CD4-positive, CD25-positive, alpha-beta regulatory T cell (primary cell): Measurements from ENCODE around the gene CRADD. TPM values are rescaled to one million over a fixed set of nuclear protein-coding genes. Genes with fewer than 3 reads are reported as not detected.

Source experiments
- ATAC-seq, 2 donors: fragments of 150-1000 bp; cut with Tn5 transposase; one replicate each; pipeline ENCODE4 v1.10.0; 2021; ENCODE audit warnings: low read depth in 2 of 2, moderate number of reproducible peaks in 2 of 2, moderate library complexity in 1 of 2
- DNase-seq, 3 donors: peaks; one replicate each; pipeline versions ENCODE4 v3.0.0 to v3.0.0-alpha.2; 2012 to 2022; ENCODE audit warnings: mixed read lengths in 1 of 3
- H3K27ac ChIP-seq: one replicate; pipeline ENCODE4 v1.7.0; 2013; ENCODE audit warnings: mild to moderate bottlenecking, low read length; ENCODE audit not compliant: insufficient read depth, poor library complexity, severe bottlenecking
- H3K27me3 ChIP-seq: one replicate; pipeline ENCODE4 v1.7.0; 2013; ENCODE audit warnings: low read length; ENCODE audit not compliant: control insufficient read depth, insufficient read depth
- H3K36me3 ChIP-seq: one replicate; pipeline ENCODE4 v1.7.0; 2013; ENCODE audit warnings: mild to moderate bottlenecking, low read length, moderate library complexity; ENCODE audit not compliant: control insufficient read depth, insufficient read depth
- H3K4me1 ChIP-seq: 2 replicates; pipeline ENCODE4 v1.7.0; 2013; ENCODE audit warnings: mild to moderate bottlenecking, low read length; ENCODE audit not compliant: insufficient read depth, control insufficient read depth, poor library complexity, severe bottlenecking
- H3K4me3 ChIP-seq: one replicate; pipeline ENCODE4 v1.7.0; 2013; ENCODE audit warnings: low read depth, mild to moderate bottlenecking, low read length, moderate library complexity
- H3K9me3 ChIP-seq, 2 experiments: 1 replicate in 1 of 2; 2 replicates in 1 of 2; pipeline ENCODE4 v1.7.0; 2013; ENCODE audit warnings: low read length in 2 of 2, mild to moderate bottlenecking in 1 of 2, moderate library complexity in 1 of 2; ENCODE audit not compliant: control insufficient read depth in 2 of 2
- H3K27ac Mint-ChIP-seq, 3 donors: one replicate each; pipeline ENCODE4 v1.8.0; 2020 to 2022; ENCODE audit warnings: mild to moderate bottlenecking in 3 of 3, mixed read lengths in 3 of 3, moderate library complexity in 2 of 3
- H3K27me3 Mint-ChIP-seq: one replicate; pipeline ENCODE4 v1.8.0; 2022; ENCODE audit warnings: mild to moderate bottlenecking, mixed read lengths
- H3K36me3 Mint-ChIP-seq: one replicate; pipeline ENCODE4 v1.8.0; 2020; ENCODE audit warnings: mixed read lengths
- H3K4me1 Mint-ChIP-seq, 4 donors: one replicate each; pipeline ENCODE4 v1.8.0; 2020 to 2022; ENCODE audit warnings: mixed read lengths in 4 of 4, mild to moderate bottlenecking in 1 of 4
- H3K4me3 Mint-ChIP-seq, 4 donors: one replicate each; pipeline ENCODE4 v1.8.0; 2020 to 2022; ENCODE audit warnings: mild to moderate bottlenecking in 4 of 4, mixed read lengths in 4 of 4, moderate library complexity in 3 of 4
- H3K9me3 Mint-ChIP-seq, 7 donors: one replicate each; pipeline ENCODE4 v1.8.0; 2020 to 2022; ENCODE audit warnings: mixed read lengths in 7 of 7, mild to moderate bottlenecking in 3 of 7, moderate library complexity in 2 of 7
- polyA plus RNA-seq, 4 donors: library from polyadenylated mRNA; unstranded; fragments of 300-500 nt; fragmentation: Illumina TruSeq; gene quantifications; one replicate each; pipeline ENCODE4 v1.2.3, GENCODE V29; 2021
- total RNA-seq: library from RNA; stranded (reverse); gene quantifications from one replicate; pipeline ENCODE4 v1.2.3, GENCODE V29; 2022

The CRADD gene
- total and polyA plus RNA-seq, 5 donors from 2014 or later: 10.1 to 24.2 (median 20.6) TPM

- peaks cover 10% of the 10 kb centered on the region for H3K36me3 Mint-ChIP-seq
- no peaks in the 10 kb centered on the region for H3K27me3 Mint-ChIP-seq
- no peaks in the 10 kb centered on the region for H3K9me3 Mint-ChIP-seq
- Histone ChIP-seq H3K27me3 (no peaks in the 10 kb centered on the region), H3K9me3 (no peaks in the 10 kb centered on the region), H3K4me3 (no peak overlapping the region), H3K27ac (no peak overlapping the region), H3K36me3 (no peaks in the 10 kb centered on the region), H3K4me1 (peaks cover 17% of the 10 kb centered on the region)
- DNase-seq (no peak), ATAC-seq (no peak)
- H3K4me1 Mint-ChIP-seq: peaks cover 10 to 22% (median 17%) of the 10 kb centered on the region in 4 donors
- peak overlapping the region in 1 of 4 donors; percentile 10 for H3K4me3 Mint-ChIP-seq
- H3K27ac Mint-ChIP-seq: peak overlapping the region in 1 of 3 donors; percentile 61
These were observed 60.5 kb downstream of the CRADD start for GRCh38 chr12:93737457-93738198.

GRCh38 chr12:93738199-93739058, 61.3 kb downstream of the CRADD start:
- Histone ChIP-seq H3K9me3 (no peaks in the 10 kb centered on the region), H3K4me1 (peaks cover 23% of the 10 kb centered on the region), H3K27me3 (no peaks in the 10 kb centered on the region), H3K36me3 (no peaks in the 10 kb centered on the region), H3K4me3 (no peak overlapping the region), H3K27ac (no peak overlapping the region)
- peak overlapping the region in 2 of 4 donors; percentile 24 to 56 for H3K4me3 Mint-ChIP-seq
- H3K27me3 Mint-ChIP-seq: no peaks in the 10 kb centered on the region
- peak overlapping the region in 1 of 3 donors; percentile 93 for H3K27ac Mint-ChIP-seq
- H3K4me1 Mint-ChIP-seq: peaks cover 15 to 27% (median 23%) of the 10 kb centered on the region in 4 donors
- no peaks in the 10 kb centered on the region for H3K9me3 Mint-ChIP-seq
- no peak for ATAC-seq
- H3K36me3 Mint-ChIP-seq: peaks cover 10% of the 10 kb centered on the region
- no peak for DNase-seq

DNA sequence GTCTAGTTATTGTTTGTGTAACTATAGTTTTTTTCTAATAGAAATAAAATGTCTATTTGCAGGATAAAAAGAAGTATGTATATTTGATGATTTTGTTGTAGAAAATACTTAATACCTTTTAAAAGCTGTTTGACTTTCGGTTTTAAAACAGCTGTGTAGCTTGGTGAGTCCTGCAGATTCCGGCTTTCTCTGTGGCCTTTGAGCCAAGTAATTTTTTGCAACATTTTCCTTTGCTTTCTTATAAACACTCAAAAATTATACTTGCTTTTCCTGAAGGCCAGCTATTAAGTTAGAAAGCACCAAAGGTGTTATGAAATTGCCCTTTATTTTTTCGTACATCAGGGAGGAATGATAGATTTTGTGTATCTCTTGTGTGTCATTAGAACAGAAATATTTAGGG, 63.6 kb downstream of the CRADD start:
- DNase-seq (no peak), ATAC-seq (no peak)
- H3K27me3 ChIP-seq: no peaks in the 10 kb centered on the region
- no peaks in the 10 kb centered on the region for H3K9me3 Mint-ChIP-seq
- H3K27me3 Mint-ChIP-seq: no peaks in the 10 kb centered on the region
- H3K9me3 ChIP-seq: no peaks in the 10 kb centered on the region
- peak overlapping the region; percentile 89 for H3K4me3 ChIP-seq
- no peaks in the 10 kb centered on the region for H3K36me3 Mint-ChIP-seq
- H3K27ac ChIP-seq: no peak overlapping the region
- peaks cover 23% of the 10 kb centered on the region for H3K4me1 ChIP-seq
- H3K4me3 Mint-ChIP-seq: peak overlapping the region in 3 of 4 donors; percentile 24 to 94 (median 35)
- H3K36me3 ChIP-seq: no peaks in the 10 kb centered on the region
- H3K4me1 Mint-ChIP-seq: peaks cover 21 to 36% (median 32%) of the 10 kb centered on the region in 4 donors
- peak overlapping the region; percentile 45 to 92 (median 91) for H3K27ac Mint-ChIP-seq

DNA sequence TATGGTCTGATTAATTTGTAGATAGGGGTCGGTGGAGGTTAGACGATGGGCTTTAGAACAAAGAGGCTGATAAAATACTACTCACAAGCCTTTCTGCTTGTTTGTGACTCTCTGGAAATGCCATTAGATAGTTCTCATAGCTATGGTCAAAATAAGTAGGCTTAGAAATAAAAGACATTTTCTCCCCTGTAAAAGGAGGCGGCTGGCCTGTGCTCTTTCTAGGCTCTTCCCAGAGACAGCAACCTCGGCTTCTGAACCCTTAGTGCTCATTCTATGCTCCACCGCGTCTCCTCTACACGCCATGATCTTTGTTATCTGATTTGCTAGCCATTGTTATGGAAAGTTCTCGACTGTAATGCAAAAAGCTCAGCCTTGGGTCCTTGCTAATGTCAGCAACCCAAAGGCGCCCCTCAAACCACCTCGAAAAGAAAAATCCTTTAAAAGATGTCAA, 64.5 kb downstream of the CRADD start:
- H3K4me3 Mint-ChIP-seq: peak overlapping the region; percentile 91 to 94 (median 92)
- Histone ChIP-seq H3K27me3 (no peaks in the 10 kb centered on the region), H3K36me3 (no peaks in the 10 kb centered on the region), H3K27ac (peak overlapping the region; percentile 68), H3K4me1 (peaks cover 23% of the 10 kb centered on the region), H3K4me3 (peak overlapping the region; percentile 89), H3K9me3 (no peaks in the 10 kb centered on the region)
- H3K9me3 Mint-ChIP-seq: no peaks in the 10 kb centered on the region
- H3K27ac Mint-ChIP-seq: peak overlapping the region; percentile 89 to 92 (median 91)
- H3K36me3 Mint-ChIP-seq: no peaks in the 10 kb centered on the region
- DNase-seq (no peak), ATAC-seq (peak; percentile 20 to 48)
- peaks cover 21 to 36% (median 32%) of the 10 kb centered on the region in 4 donors for H3K4me1 Mint-ChIP-seq
- no peaks in the 10 kb centered on the region for H3K27me3 Mint-ChIP-seq

- Histone ChIP-seq H3K27me3 (no peaks in the 10 kb centered on the region), H3K4me1 (peaks cover 23% of the 10 kb centered on the region), H3K4me3 (peak overlapping the region; percentile 96), H3K36me3 (no peaks in the 10 kb centered on the region), H3K9me3 (no peaks in the 10 kb centered on the region), H3K27ac (peak overlapping the region; percentile 68)
- H3K27me3 Mint-ChIP-seq: no peaks in the 10 kb centered on the region
- H3K27ac Mint-ChIP-seq: peak overlapping the region; percentile 92 to 97 (median 95)
- DNase-seq: peak; percentile 21 to 94 (median 48)
- peaks cover 21 to 33% (median 32%) of the 10 kb centered on the region in 4 donors for H3K4me1 Mint-ChIP-seq
- ATAC-seq: peak; percentile 88 to 92
- H3K9me3 Mint-ChIP-seq: no peaks in the 10 kb centered on the region
- no peaks in the 10 kb centered on the region for H3K36me3 Mint-ChIP-seq
- H3K4me3 Mint-ChIP-seq: peak overlapping the region; percentile 92 to 97 (median 95)
These were observed 65.1 kb downstream of the CRADD start for GRCh38 chr12:93742110-93742934.

DNA sequence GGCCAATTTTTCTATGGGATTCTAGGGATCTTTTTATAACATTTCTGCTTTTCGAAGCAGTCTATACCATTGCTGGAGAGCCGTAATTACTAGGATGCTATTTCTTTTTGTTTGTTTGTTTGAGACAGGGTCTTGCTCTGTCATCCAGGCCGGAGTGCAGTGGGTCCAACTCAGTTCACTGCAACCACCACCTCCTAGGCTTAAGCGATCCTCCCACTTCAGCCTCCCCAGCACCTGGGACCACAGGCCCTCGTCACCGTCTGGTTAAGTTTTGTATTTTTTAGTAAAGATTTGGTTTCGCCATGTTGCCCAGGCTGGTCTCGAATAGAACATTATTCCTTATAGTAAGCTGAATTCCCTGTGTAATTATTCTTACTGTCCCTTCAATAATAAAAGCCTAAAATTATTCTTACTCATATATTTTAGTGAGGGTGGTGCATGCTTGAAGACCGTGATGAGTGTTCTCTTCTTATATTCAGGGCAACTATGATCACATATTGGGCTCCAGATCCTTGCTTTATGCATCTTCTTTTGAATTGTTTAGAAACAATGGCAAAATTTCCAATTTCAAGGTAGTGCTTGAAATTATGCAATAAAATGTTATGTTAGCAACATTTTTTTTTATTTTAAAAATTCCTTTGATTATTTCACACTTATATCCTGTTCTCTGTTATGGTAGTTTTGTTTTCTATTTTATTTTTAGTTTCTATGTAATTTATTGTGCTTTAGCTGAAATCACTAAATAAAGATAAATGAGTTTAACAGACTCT, 66.2 kb downstream of the CRADD start:
- Histone ChIP-seq H3K4me1 (peaks cover 23% of the 10 kb centered on the region), H3K4me3 (peak overlapping the region; percentile 96), H3K9me3 (no peaks in the 10 kb centered on the region), H3K27me3 (no peaks in the 10 kb centered on the region), H3K36me3 (no peaks in the 10 kb centered on the region), H3K27ac (peak overlapping the region; percentile 68)
- H3K36me3 Mint-ChIP-seq: no peaks in the 10 kb centered on the region
- no peaks in the 10 kb centered on the region for H3K27me3 Mint-ChIP-seq
- peak overlapping the region; percentile 92 to 97 (median 95) for H3K27ac Mint-ChIP-seq
- no peaks in the 10 kb centered on the region for H3K9me3 Mint-ChIP-seq
- H3K4me3 Mint-ChIP-seq: peak overlapping the region; percentile 92 to 97 (median 95)
- DNase-seq (no peak), ATAC-seq (no peak)
- peaks cover 21 to 31% (median 30%) of the 10 kb centered on the region in 4 donors for H3K4me1 Mint-ChIP-seq
